GM12875 (cell line): ENCODE data around the gene UQCRH.

Experiments used
- H3K4me3 ChIP-seq: one replicate; pipeline ENCODE4 v1.5.1; 2011; ENCODE audit warnings: low read depth, low read length, control low read depth
- CTCF ChIP-seq: IDR thresholded peaks from 2 replicates; pipeline ENCODE4 v1.5.1; 2011; ENCODE audit warnings: low read depth, mild to moderate bottlenecking, control low read depth, inconsistent platforms, low read length, moderate library complexity, borderline replicate concordance; ENCODE audit not compliant: insufficient read depth

Gene UQCRH

GRCh38 chr1:46298387-46298786 lies 5.1 kb upstream of the UQCRH start:
- TF ChIP-seq CTCF = no peak
- H3K4me3 ChIP-seq = no peak overlapping the region

GRCh38 chr1:46300673-46301405 lies 2.7 kb upstream of the UQCRH start:
- peak overlapping the region; percentile 93 for H3K4me3 ChIP-seq
- TF ChIP-seq CTCF = no peak

DNA sequence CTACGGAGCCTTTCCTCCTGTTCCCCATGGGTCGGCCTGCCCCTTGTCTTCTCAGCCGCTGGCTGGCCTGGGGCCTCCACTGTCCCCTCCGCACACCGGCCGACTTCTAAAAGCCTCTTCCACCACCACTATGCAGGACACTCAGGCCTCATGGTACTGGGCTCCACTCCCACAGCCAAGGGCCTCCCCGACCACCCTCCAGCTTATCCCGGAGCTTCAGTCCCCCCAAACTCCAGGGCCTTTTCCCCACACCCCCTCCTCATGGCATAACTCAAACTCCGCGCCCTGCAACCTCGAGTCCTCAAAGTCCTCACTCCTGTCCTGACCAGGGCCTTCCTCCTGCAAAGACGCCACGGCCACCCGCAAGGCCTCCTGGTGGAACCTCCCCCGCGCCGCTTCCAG lies 2.1 kb upstream of the UQCRH start:
- no peak for TF ChIP-seq CTCF
- peak overlapping the region; percentile 93 for H3K4me3 ChIP-seq

- H3K4me3 ChIP-seq = peak overlapping the region; percentile 93
- TF ChIP-seq CTCF = peak; percentile 67
Measured at GRCh38 chr1:46301808-46302640, 1.5 kb upstream of the UQCRH start.

GRCh38 chr1:46302641-46303037 lies 859 bp upstream of the UQCRH start:
- no peak for TF ChIP-seq CTCF
- peak overlapping the region; percentile 93 for H3K4me3 ChIP-seq

DNA sequence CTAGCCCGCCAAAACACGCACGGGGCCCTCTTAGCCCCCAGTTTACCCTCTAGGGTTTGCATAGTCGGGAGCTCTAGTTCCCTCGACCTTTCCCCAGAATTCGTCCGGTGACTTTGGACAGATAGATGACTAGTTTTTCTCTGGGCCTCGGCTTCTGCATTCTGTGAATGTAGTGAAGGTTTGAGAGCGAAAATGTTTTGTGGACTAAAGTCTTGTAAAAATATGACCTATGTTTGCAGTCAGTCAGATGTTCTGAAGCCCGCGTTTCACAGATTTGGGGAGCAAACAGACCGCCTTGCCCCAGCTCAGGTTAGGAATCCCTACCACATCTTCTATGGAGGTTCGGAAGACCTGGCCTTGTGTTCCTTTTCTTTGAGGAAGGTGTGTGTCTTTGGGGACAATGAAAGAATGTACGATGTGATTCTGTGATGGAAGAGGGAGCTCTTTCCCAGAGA lies 401 bp downstream of the UQCRH start:
- TF ChIP-seq CTCF = no peak
- peak overlapping the region; percentile 77 for H3K4me3 ChIP-seq
